ENCODE measurements around the gene ADGRB3. TPM values are rescaled to one million over a fixed set of nuclear protein-coding genes. Genes with fewer than 3 reads are reported as not detected.
"Not testable (repeated sequence)": the region's sequence is repeated elsewhere in the genome, so short reads cannot be mapped to it uniquely, and the experiment has no call there.

Gene ADGRB3
- total RNA-seq, 4 donors from 2014 or later: 3.9 to 9.8 (median 7.2) TPM

DNA sequence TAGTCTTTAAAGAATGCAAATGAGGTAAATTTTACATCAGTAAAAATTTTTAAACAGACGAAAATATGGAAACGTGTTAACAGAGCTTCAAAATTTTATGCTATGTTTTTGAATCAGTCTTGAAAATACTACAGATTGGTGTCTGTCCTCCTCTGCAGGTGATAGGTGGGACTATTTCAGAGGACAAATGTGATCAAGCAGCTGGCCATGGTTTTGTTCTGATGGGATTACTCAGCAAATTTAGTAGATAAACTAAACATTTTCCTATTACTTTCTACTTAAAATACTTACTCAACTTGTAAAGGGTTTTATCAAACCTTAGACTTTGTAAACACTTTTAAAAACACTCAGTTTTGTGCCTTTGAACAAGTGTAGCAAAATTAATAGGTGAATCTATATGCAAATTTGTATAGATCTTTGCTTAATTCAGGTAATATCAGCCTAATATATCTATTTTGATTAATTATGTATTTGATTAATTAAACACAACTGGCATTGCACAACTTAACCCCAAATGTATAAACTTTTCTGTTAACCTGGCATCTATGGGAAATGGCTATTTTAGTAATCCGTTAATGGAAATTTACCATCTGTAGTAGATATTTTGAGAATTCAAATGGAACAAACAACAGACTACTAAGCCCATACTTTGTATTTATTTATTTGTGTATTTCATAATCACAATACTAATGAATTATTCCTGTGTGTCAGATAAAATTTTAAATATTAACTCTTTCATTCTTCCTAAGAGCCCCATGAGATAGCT, 22.5 kb downstream of the ADGRB3 start:
- no peaks in the 10 kb centered on the region for H3K27me3 ChIP-seq
- TF ChIP-seq POLR2AphosphoS5 (IDR thresholded peaks at IDR 0.05): no peak
- TF ChIP-seq EP300 (IDR thresholded peaks at IDR 0.05): no peak
- TF ChIP-seq, protein P1, sequence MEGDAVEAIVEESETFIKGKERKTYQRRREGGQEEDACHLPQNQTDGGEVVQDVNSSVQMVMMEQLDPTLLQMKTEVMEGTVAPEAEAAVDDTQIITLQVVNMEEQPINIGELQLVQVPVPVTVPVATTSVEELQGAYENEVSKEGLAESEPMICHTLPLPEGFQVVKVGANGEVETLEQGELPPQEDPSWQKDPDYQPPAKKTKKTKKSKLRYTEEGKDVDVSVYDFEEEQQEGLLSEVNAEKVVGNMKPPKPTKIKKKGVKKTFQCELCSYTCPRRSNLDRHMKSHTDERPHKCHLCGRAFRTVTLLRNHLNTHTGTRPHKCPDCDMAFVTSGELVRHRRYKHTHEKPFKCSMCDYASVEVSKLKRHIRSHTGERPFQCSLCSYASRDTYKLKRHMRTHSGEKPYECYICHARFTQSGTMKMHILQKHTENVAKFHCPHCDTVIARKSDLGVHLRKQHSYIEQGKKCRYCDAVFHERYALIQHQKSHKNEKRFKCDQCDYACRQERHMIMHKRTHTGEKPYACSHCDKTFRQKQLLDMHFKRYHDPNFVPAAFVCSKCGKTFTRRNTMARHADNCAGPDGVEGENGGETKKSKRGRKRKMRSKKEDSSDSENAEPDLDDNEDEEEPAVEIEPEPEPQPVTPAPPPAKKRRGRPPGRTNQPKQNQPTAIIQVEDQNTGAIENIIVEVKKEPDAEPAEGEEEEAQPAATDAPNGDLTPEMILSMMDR (IDR thresholded peaks at IDR 0.05): no peak
- TF ChIP-seq POLR2A (IDR thresholded peaks at IDR 0.05): no peak
- H3K4me3 ChIP-seq: no peak overlapping the region
- H3K4me1 ChIP-seq: no peaks in the 10 kb centered on the region
- no peak for ATAC-seq
- H3K27ac ChIP-seq: no peak overlapping the region
- H3K36me3 ChIP-seq: no peaks in the 10 kb centered on the region
- WGBS, 2 donors (ENCODE audit: low coverage in 1 of 2): 66 to 77% methylated on average over 3 of the region's 3 CpGs
- H3K9me3 ChIP-seq: no peaks in the 10 kb centered on the region

DNA sequence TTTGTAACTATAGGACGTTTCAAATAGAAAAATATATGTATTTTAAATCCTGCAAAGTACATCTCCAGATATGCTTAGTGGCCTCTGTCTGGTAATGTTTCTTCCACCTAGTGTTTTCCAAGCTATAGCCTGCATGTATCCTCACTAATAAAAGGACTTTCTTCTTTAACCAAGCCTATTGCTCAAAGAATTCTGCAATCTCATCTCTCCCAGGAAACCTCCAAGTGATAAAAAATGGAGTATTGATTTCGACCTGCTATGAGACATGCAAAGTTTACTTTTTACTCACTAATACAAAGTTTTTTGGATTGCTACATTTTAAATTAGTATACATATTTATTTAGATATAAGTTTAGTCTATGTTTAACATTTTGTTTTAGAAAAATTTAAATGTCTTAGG, 23.3 kb downstream of the ADGRB3 start:
- no peak for ATAC-seq
- no peaks in the 10 kb centered on the region for H3K4me1 ChIP-seq
- WGBS, 2 donors (ENCODE audit: low coverage in 1 of 2): 66 to 79% methylated on average over 2 of the region's 2 CpGs
- H3K27ac ChIP-seq: no peak overlapping the region
- no peaks in the 10 kb centered on the region for H3K27me3 ChIP-seq
- H3K9me3 ChIP-seq: no peaks in the 10 kb centered on the region
- H3K4me3 ChIP-seq: no peak overlapping the region
- TF ChIP-seq POLR2A (IDR thresholded peaks at IDR 0.05) (no peak), POLR2AphosphoS5 (IDR thresholded peaks at IDR 0.05) (no peak), EP300 (IDR thresholded peaks at IDR 0.05) (no peak)
- TF ChIP-seq, protein P1 (IDR thresholded peaks at IDR 0.05): no peak
- H3K36me3 ChIP-seq: no peaks in the 10 kb centered on the region

GRCh38 chr6:68673255-68673654, 38.2 kb downstream of the ADGRB3 start:
- no peaks in the 10 kb centered on the region for H3K27me3 ChIP-seq
- no peak for TF ChIP-seq POLR2AphosphoS5 (IDR thresholded peaks at IDR 0.05)
- TF ChIP-seq, protein P1 (IDR thresholded peaks at IDR 0.05): no peak
- TF ChIP-seq POLR2A (IDR thresholded peaks at IDR 0.05): no peak
- TF ChIP-seq EP300 (IDR thresholded peaks at IDR 0.05): no peak
- H3K36me3 ChIP-seq: no peaks in the 10 kb centered on the region
- H3K4me1 ChIP-seq: no peaks in the 10 kb centered on the region
- no peaks in the 10 kb centered on the region for H3K9me3 ChIP-seq
- no peak for ATAC-seq
- H3K4me3 ChIP-seq: no peak overlapping the region
- H3K27ac ChIP-seq: no peak overlapping the region

DNA sequence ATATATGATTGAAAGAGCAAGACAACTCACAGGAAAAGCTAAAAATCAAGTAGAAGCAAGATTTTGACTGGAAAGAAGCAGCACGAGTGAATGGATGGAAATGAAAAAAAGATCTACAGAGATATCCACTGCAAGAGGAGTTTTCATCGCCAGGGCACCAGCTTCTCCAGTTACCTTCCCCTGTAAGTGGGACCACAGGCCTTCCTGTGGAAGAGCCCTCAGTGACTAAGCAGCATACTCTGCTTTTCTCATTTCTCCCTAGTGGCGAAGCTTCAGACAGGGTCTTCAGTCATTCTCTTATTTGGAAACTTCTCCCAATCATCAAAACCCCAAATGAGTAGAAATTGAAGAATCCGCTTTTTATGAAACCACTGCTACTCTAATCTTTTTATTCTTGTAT, 40.5 kb downstream of the ADGRB3 start:
- no peaks in the 10 kb centered on the region for H3K36me3 ChIP-seq
- WGBS, 2 donors (ENCODE audit: low coverage in 1 of 2): 84 to 90% methylated on average over 4 of the region's 4 CpGs
- no peaks in the 10 kb centered on the region for H3K27me3 ChIP-seq
- TF ChIP-seq, protein P1 (IDR thresholded peaks at IDR 0.05): no peak
- no peak for TF ChIP-seq POLR2A (IDR thresholded peaks at IDR 0.05)
- no peak for TF ChIP-seq POLR2AphosphoS5 (IDR thresholded peaks at IDR 0.05)
- TF ChIP-seq EP300 (IDR thresholded peaks at IDR 0.05): no peak
- no peak overlapping the region for H3K27ac ChIP-seq
- no peak overlapping the region for H3K4me3 ChIP-seq
- no peak for ATAC-seq
- no peaks in the 10 kb centered on the region for H3K4me1 ChIP-seq
- H3K9me3 ChIP-seq: no peaks in the 10 kb centered on the region

GRCh38 chr6:68676094-68676493, 41.0 kb downstream of the ADGRB3 start:
- not testable (repeated sequence) for ATAC-seq, H3K27ac ChIP-seq, H3K27me3 ChIP-seq, H3K36me3 ChIP-seq, H3K4me3 ChIP-seq, H3K4me1 ChIP-seq, H3K9me3 ChIP-seq
- 94 to 95% methylated on average over 5 to 7 of the region's 16 CpGs for WGBS, 2 donors (ENCODE audit: low coverage in 1 of 2)
